ENCODE data around the gene CDH6. TPM values are rescaled to one million over a fixed set of nuclear protein-coding genes. Genes with fewer than 3 reads are reported as not detected.

The CDH6 gene
- total RNA-seq: not detected

- peaks cover 30 to 32% of the 10 kb centered on the region in 2 donors for H3K27me3 Mint-ChIP-seq
- H3K27ac Mint-ChIP-seq: no peak within 1 kb of the TSS
- H3K9me3 Mint-ChIP-seq: peaks cover 2% of the 10 kb centered on the region
- no peak within 1 kb of the TSS for H3K4me3 Mint-ChIP-seq
- H3K36me3 Mint-ChIP-seq: peaks cover 9% of the 10 kb centered on the region
- peaks cover 3 to 4% of the 10 kb centered on the region in 2 donors for H3K4me1 Mint-ChIP-seq (ENCODE audit: low read depth in 2 of 2)
- DNase-seq (ENCODE audit: low spot score) (no peak), ATAC-seq (no peak)
Observed at GRCh38 chr5:31193591-31194467, at the start of gene CDH6. TSS of gene CDH6 (plus strand) at chr5:31193686. CDS start at chr5:31267474, 73,788 bp downstream.

DNA sequence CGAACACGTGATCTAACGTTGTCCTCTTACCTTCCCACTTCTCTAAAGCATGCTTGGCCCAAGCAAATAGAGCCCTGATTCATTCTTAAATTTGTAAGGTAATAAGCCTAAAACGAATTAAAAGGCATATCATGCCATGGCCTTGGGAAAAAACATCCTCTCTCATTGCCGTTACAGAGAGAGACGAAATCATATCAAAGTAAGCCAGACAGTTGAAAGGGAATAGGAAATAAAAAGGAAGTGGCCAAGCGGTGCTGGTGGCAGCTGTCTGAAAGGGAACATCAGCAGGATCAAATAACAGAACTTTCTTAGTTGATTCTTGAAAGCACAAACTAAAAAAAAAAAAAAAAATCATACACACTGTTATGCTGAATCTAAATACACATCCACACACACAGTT lies 49.1 kb upstream of the CDH6 start:
- no peaks in the 10 kb centered on the region for H3K27me3 Mint-ChIP-seq
- H3K4me3 Mint-ChIP-seq: no peak overlapping the region
- no peaks in the 10 kb centered on the region for H3K36me3 Mint-ChIP-seq
- H3K4me1 Mint-ChIP-seq (ENCODE audit: low read depth in 2 of 2): no peaks in the 10 kb centered on the region
- DNase-seq (ENCODE audit: low spot score) (no peak), ATAC-seq (no peak)
- no peak overlapping the region for H3K27ac Mint-ChIP-seq
- peaks cover 9% of the 10 kb centered on the region for H3K9me3 Mint-ChIP-seq

DNA sequence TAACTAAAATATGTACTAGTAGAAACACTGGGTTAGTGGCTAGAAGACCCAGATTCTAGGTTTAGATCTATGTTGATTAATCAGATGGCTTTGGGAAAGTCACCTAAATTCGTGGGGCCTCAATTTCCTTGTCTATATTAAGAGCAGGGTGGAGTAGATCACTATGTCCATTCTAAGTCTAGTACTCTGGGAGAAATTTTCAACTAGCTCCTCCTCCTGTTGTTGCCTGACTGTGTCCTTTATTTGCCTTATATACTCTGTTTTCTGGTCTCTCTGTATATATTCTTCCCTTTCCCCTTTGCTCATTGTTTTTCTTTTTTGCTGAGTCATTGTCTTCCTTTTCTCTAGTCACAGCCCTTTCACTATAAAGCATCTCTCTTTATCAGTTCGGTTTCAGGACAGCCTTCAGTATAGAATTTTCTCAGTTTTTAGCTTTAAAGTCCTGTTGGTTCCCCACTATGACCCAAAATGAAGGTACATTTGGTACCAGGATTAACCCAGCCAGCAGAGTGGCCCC lies 44.5 kb upstream of the CDH6 start:
- H3K27me3 Mint-ChIP-seq: no peaks in the 10 kb centered on the region
- no peak overlapping the region for H3K4me3 Mint-ChIP-seq
- ATAC-seq (no peak), DNase-seq (ENCODE audit: low spot score) (no peak)
- no peaks in the 10 kb centered on the region for H3K4me1 Mint-ChIP-seq (ENCODE audit: low read depth in 2 of 2)
- peaks cover 3% of the 10 kb centered on the region for H3K9me3 Mint-ChIP-seq
- no peak overlapping the region for H3K27ac Mint-ChIP-seq
- H3K36me3 Mint-ChIP-seq: no peaks in the 10 kb centered on the region

DNA sequence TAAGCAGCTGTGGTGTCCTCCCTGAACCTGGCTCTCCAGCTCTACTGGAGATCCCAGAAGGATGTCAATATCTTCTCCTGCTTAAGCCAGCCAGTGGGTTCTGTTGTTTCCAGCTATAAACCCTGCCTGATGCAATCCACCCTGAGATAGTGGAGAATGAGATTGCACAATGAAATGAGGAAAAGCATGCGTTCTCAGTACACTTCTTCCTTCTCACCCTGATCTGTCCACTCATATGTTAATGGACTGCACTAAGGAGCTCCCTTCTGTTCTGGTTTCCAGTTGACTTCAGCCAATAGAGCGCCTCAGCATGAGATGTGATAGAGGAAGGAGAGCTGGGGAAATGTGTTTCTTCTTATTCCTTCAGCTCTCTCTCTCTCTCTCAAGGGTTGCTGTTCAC lies 40.0 kb upstream of the CDH6 start:
- ATAC-seq: no peak
- no peaks in the 10 kb centered on the region for H3K36me3 Mint-ChIP-seq

GRCh38 chr5:31156631-31157160 lies 36.8 kb upstream of the CDH6 start:
- DNase-seq (ENCODE audit: low spot score): no peak
- Mint-ChIP-seq H3K9me3 (peaks cover 14% of the 10 kb centered on the region), H3K4me1 (ENCODE audit: low read depth in 2 of 2) (no peaks in the 10 kb centered on the region), H3K36me3 (no peaks in the 10 kb centered on the region), H3K4me3 (no peak overlapping the region), H3K27ac (no peak overlapping the region), H3K27me3 (no peaks in the 10 kb centered on the region)
- ATAC-seq: no peak

More for the DNA sequence above, 40.0 kb upstream of the CDH6 start:
- Mint-ChIP-seq H3K27me3 (no peaks in the 10 kb centered on the region), H3K4me3 (no peak overlapping the region), H3K4me1 (ENCODE audit: low read depth in 2 of 2) (no peaks in the 10 kb centered on the region), H3K27ac (no peak overlapping the region), H3K9me3 (peaks cover 7% of the 10 kb centered on the region)
- no peak for DNase-seq (ENCODE audit: low spot score)

- Mint-ChIP-seq H3K9me3 (peaks cover 11% of the 10 kb centered on the region), H3K27ac (no peak overlapping the region), H3K27me3 (no peaks in the 10 kb centered on the region), H3K36me3 (no peaks in the 10 kb centered on the region), H3K4me1 (ENCODE audit: low read depth in 2 of 2) (no peaks in the 10 kb centered on the region), H3K4me3 (no peak overlapping the region)
- DNase-seq (ENCODE audit: low spot score) (no peak), ATAC-seq (no peak)
Observed at GRCh38 chr5:31157720-31158119, 35.8 kb upstream of the CDH6 start.

- ATAC-seq: no peak
- Mint-ChIP-seq H3K9me3 (peaks cover 11% of the 10 kb centered on the region), H3K27me3 (no peaks in the 10 kb centered on the region), H3K4me3 (no peak overlapping the region), H3K27ac (no peak overlapping the region), H3K36me3 (no peaks in the 10 kb centered on the region), H3K4me1 (ENCODE audit: low read depth in 2 of 2) (no peaks in the 10 kb centered on the region)
- no peak for DNase-seq (ENCODE audit: low spot score)
Observed at GRCh38 chr5:31158686-31159085, 34.8 kb upstream of the CDH6 start.

- peaks cover 11% of the 10 kb centered on the region for H3K9me3 Mint-ChIP-seq
- no peak for ATAC-seq
- no peaks in the 10 kb centered on the region for H3K4me1 Mint-ChIP-seq (ENCODE audit: low read depth in 2 of 2)
- no peak overlapping the region for H3K27ac Mint-ChIP-seq
- DNase-seq (ENCODE audit: low spot score): no peak
- H3K36me3 Mint-ChIP-seq: no peaks in the 10 kb centered on the region
- no peaks in the 10 kb centered on the region for H3K27me3 Mint-ChIP-seq
- no peak overlapping the region for H3K4me3 Mint-ChIP-seq
Observed at GRCh38 chr5:31161781-31162181, 31.7 kb upstream of the CDH6 start.

- H3K27ac Mint-ChIP-seq: no peak overlapping the region
- no peak for ATAC-seq
- H3K36me3 Mint-ChIP-seq: no peaks in the 10 kb centered on the region
- no peaks in the 10 kb centered on the region for H3K4me1 Mint-ChIP-seq (ENCODE audit: low read depth in 2 of 2)
- DNase-seq (ENCODE audit: low spot score): no peak
- H3K9me3 Mint-ChIP-seq: no peaks in the 10 kb centered on the region
- no peaks in the 10 kb centered on the region for H3K27me3 Mint-ChIP-seq
- H3K4me3 Mint-ChIP-seq: no peak overlapping the region
Observed at GRCh38 chr5:31165729-31166128, 27.8 kb upstream of the CDH6 start.

DNA sequence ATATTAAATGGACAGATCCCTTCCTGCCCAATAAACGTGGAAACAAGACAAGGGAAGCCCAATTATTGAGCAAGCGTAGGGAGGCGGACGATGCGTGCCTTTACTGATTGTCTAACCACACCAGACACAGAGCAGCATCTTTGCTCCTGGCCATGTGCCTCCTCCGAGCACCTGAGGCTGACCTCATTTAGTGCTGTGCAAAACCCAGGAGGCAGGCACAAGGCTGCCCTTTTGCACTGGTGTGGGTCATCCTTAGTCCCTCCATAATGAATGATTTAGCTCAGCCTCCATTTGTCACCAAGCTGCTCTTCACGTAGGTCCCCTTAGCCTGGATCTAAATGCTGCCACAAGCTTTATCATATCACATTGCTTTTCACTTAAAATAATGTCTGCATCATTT lies 24.1 kb upstream of the CDH6 start:
- DNase-seq (ENCODE audit: low spot score) (no peak), ATAC-seq (no peak)
- Mint-ChIP-seq H3K27me3 (no peaks in the 10 kb centered on the region), H3K27ac (no peak overlapping the region), H3K4me1 (ENCODE audit: low read depth in 2 of 2) (no peaks in the 10 kb centered on the region), H3K4me3 (no peak overlapping the region), H3K36me3 (no peaks in the 10 kb centered on the region), H3K9me3 (no peaks in the 10 kb centered on the region)

DNA sequence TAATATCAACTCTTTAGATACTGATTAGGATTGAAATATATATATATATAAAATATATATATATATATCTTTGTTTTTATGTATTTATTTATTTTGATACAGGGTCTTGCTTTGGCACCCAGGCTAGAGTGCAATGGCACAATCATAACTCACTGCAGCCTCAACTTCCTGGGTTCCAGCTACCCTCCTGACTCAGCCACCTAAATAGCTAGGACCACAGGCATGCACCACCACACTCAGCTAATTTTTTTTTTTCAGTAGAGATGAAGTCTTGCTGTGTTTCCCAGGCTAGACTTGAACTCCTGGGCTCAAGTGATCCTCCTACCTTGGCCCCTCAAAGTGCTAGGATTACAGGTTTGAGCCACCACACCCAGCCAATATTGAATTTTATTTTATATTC lies 20.6 kb upstream of the CDH6 start:
- ATAC-seq: no peak
- DNase-seq (ENCODE audit: low spot score): no peak
- H3K4me3 Mint-ChIP-seq: no peak overlapping the region
- H3K36me3 Mint-ChIP-seq: no peaks in the 10 kb centered on the region
- H3K4me1 Mint-ChIP-seq (ENCODE audit: low read depth in 2 of 2): no peaks in the 10 kb centered on the region
- no peaks in the 10 kb centered on the region for H3K27me3 Mint-ChIP-seq
- H3K27ac Mint-ChIP-seq: no peak overlapping the region
- H3K9me3 Mint-ChIP-seq: peaks cover 3% of the 10 kb centered on the region

- Mint-ChIP-seq H3K4me1 (ENCODE audit: low read depth in 2 of 2) (no peaks in the 10 kb centered on the region), H3K27ac (no peak overlapping the region), H3K36me3 (no peaks in the 10 kb centered on the region), H3K27me3 (no peaks in the 10 kb centered on the region), H3K4me3 (no peak overlapping the region), H3K9me3 (peaks cover 8% of the 10 kb centered on the region)
- ATAC-seq: no peak
- no peak for DNase-seq (ENCODE audit: low spot score)
Observed at GRCh38 chr5:31173614-31174013, 19.9 kb upstream of the CDH6 start.

DNA sequence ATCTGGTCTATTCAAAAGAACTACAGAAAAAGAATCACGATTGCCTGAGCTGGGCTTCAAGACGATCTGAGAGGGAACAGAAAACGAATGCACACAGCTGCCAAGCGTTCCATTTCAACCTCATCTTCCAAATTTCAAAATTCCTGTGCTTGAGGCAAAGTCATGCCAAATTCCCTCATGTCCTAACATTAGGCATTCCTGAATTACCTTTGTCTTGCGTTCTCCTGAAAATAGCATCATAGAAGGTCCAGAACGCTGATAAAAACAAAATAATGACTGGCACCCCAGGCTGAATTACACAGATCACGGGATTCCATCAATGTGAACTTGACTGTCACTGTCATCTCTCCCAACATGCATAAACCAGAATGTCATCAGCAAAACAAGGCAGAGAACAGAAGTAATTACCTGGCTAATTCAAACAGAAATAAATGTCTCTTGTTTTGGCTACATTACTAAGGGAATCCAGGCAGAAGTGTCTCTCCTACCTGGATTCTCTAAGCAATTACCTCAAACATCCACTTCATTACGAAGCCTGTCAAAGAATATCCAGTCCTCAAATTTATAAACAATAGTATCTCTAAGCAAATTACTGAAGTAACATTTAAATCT lies 12.0 kb upstream of the CDH6 start:
- H3K4me1 Mint-ChIP-seq (ENCODE audit: low read depth in 2 of 2): no peaks in the 10 kb centered on the region
- peaks cover 4% of the 10 kb centered on the region for H3K9me3 Mint-ChIP-seq
- H3K36me3 Mint-ChIP-seq: no peaks in the 10 kb centered on the region
- DNase-seq (ENCODE audit: low spot score) (no peak), ATAC-seq (no peak)
- H3K27ac Mint-ChIP-seq: no peak overlapping the region
- H3K4me3 Mint-ChIP-seq: no peak overlapping the region
- H3K27me3 Mint-ChIP-seq: peaks cover 0 to 4% of the 10 kb centered on the region in 2 donors

DNA sequence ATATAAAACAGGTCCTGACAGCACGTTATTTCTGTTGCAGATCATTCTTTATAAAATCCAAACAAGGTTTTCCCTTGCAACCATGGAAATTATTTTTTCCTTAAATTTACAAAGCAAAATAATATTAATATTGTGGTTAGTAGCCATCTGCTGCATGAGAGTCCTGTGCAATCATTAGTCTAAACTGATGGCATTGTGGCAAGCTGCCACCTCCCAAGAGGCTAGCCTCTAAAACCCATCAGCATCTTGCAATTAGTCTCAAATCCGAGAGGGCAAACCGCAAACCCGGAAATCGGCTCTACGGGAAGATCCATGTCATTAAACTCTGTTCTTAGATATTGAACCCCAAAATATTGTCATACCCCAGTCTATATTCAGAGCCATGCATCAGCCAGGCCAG lies 11.3 kb upstream of the CDH6 start:
- Mint-ChIP-seq H3K9me3 (peaks cover 4% of the 10 kb centered on the region), H3K4me1 (ENCODE audit: low read depth in 2 of 2) (no peaks in the 10 kb centered on the region), H3K27ac (no peak overlapping the region), H3K27me3 (peaks cover 0 to 4% of the 10 kb centered on the region in 2 donors), H3K4me3 (no peak overlapping the region), H3K36me3 (no peaks in the 10 kb centered on the region)
- ATAC-seq (no peak), DNase-seq (ENCODE audit: low spot score) (no peak)
